Left kidney (tissue), 2 donors: Measurements from ENCODE around the gene RSBN1. TPM values are rescaled to one million over a fixed set of nuclear protein-coding genes. Genes with fewer than 3 reads are reported as not detected.
"Not testable (repeated sequence)": the region's sequence is repeated elsewhere in the genome, so short reads cannot be mapped to it uniquely, and the experiment has no call there.

Experiments
- DNase-seq: peaks from one replicate; pipeline ENCODE4 v3.0.0-alpha.2; 2013
- polyA plus RNA-seq: library from polyadenylated mRNA; unstranded; fragments of 120-200 nt; gene quantifications from one replicate; pipeline ENCODE4 v1.2.1, GENCODE V29; 2013; ENCODE audit not compliant: insufficient read length

RSBN1 gene
- polyA plus RNA-seq, 1 donor: 27.9 TPM

GRCh38 chr1:113783254-113784103 is 28.8 kb downstream of the RSBN1 start:
- no peak for DNase-seq

GRCh38 chr1:113782406-113782805 is 29.9 kb downstream of the RSBN1 start:
- DNase-seq: no peak

- DNase-seq: no peak
These were observed 31.7 kb downstream of the RSBN1 start for GRCh38 chr1:113780374-113781146.

GRCh38 chr1:113779542-113779941 is 32.7 kb downstream of the RSBN1 start:
- no peak for DNase-seq

- no peak for DNase-seq
These were observed 34.7 kb downstream of the RSBN1 start for GRCh38 chr1:113777561-113777960.

- DNase-seq: no peak
These were observed 42.2 kb downstream of the RSBN1 start for GRCh38 chr1:113770031-113770430.

- no peak for DNase-seq
These were observed 42.7 kb downstream of the RSBN1 start for GRCh38 chr1:113769601-113769970.

- no peak for DNase-seq
These were observed 43.2 kb downstream of the RSBN1 start for GRCh38 chr1:113768916-113769600.

GRCh38 chr1:113765306-113766230 is 46.7 kb downstream of the RSBN1 start:
- DNase-seq: no peak

- no peak for DNase-seq
These were observed 48.6 kb downstream of the RSBN1 start for GRCh38 chr1:113763661-113764060.

GRCh38 chr1:113761937-113762336 is 50.3 kb downstream of the RSBN1 start:
- no peak for DNase-seq

GRCh38 chr1:113760102-113761080 is 51.9 kb downstream of the RSBN1 start:
- peak; percentile 4 for DNase-seq

GRCh38 chr1:113759333-113760101 is 52.8 kb downstream of the RSBN1 start, which contains the start of gene PHTF1:
Gene PHTF1 (minus strand): TSS chr1:113759486. CDS start chr1:113758703, 783 bp downstream.
- peak; percentile 63 for DNase-seq

GRCh38 chr1:113758631-113759332 is 53.5 kb downstream of the RSBN1 start:
- peak; percentile 48 for DNase-seq

- DNase-seq: no peak
These were observed 55.8 kb downstream of the RSBN1 start for GRCh38 chr1:113756461-113756860.

GRCh38 chr1:113753333-113753732 is 58.9 kb downstream of the RSBN1 start:
- DNase-seq: not testable (repeated sequence)

GRCh38 chr1:113751516-113751915 is 60.8 kb downstream of the RSBN1 start:
- no peak for DNase-seq

GRCh38 chr1:113751114-113751513 is 61.2 kb downstream of the RSBN1 start:
- no peak for DNase-seq

GRCh38 chr1:113749402-113749801 is 62.9 kb downstream of the RSBN1 start:
- DNase-seq: no peak
